Measurements from ENCODE around the gene PDE7B.

DNA sequence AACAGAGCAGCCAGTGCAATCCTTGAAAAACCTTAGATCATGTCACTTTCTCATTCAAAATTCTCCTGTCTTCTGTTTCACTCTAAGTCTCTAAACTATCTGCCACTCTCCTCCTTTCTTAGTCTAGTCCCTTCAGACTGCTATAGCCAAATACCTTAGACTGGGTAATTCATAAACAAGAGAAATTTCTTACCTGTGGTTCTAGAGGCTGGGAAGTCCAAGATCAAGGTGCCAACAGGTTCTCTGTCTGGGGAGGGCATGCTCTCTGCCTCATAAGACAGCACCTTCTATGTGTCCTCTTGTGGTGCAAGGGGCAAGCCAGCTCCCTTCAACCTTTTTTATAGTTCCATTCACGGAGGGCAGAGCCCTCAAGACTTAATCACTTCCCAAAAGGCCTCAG, 242.3 kb downstream of the PDE7B start:
- no peak for TF ChIP-seq POLR2AphosphoS5 (IDR thresholded peaks at IDR 0.05)
- TF ChIP-seq, protein P1, sequence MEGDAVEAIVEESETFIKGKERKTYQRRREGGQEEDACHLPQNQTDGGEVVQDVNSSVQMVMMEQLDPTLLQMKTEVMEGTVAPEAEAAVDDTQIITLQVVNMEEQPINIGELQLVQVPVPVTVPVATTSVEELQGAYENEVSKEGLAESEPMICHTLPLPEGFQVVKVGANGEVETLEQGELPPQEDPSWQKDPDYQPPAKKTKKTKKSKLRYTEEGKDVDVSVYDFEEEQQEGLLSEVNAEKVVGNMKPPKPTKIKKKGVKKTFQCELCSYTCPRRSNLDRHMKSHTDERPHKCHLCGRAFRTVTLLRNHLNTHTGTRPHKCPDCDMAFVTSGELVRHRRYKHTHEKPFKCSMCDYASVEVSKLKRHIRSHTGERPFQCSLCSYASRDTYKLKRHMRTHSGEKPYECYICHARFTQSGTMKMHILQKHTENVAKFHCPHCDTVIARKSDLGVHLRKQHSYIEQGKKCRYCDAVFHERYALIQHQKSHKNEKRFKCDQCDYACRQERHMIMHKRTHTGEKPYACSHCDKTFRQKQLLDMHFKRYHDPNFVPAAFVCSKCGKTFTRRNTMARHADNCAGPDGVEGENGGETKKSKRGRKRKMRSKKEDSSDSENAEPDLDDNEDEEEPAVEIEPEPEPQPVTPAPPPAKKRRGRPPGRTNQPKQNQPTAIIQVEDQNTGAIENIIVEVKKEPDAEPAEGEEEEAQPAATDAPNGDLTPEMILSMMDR (IDR thresholded peaks at IDR 0.05), result no peak
- TF ChIP-seq EP300 (IDR thresholded peaks at IDR 0.05), result no peak
- TF ChIP-seq POLR2A (IDR thresholded peaks at IDR 0.05; ENCODE audit: low read depth), result no peak
